Left hindlimb (tissue), 1 donor: ENCODE data around the gene SCIN.
"Not testable (repeated sequence)": the region's sequence is repeated elsewhere in the genome, so short reads cannot be mapped to it uniquely, and the experiment has no call there.

ENCODE experiments used
- DNase-seq: peaks from one replicate; pipeline ENCODE4 v3.0.0-alpha.2; 2018

SCIN gene

GRCh38 chr7:12570534-12571461 is at the start of gene SCIN:
Gene SCIN (plus strand): TSS chr7:12570720. CDS start chr7:12570787, 67 bp downstream.
- DNase-seq = peak; percentile 61

- DNase-seq = no peak
Observed at GRCh38 chr7:12524794-12525386, 45.6 kb upstream of the SCIN start.

GRCh38 chr7:12526693-12527092 is 43.8 kb upstream of the SCIN start:
- DNase-seq = not testable (repeated sequence)

GRCh38 chr7:12527670-12528069 is 42.9 kb upstream of the SCIN start:
- not testable (repeated sequence) for DNase-seq

GRCh38 chr7:12529971-12530710 is 40.4 kb upstream of the SCIN start:
- DNase-seq = no peak

GRCh38 chr7:12531784-12532183 is 38.7 kb upstream of the SCIN start:
- no peak for DNase-seq

GRCh38 chr7:12534046-12534445 is 36.5 kb upstream of the SCIN start:
- no peak for DNase-seq

GRCh38 chr7:12539681-12540080 is 30.8 kb upstream of the SCIN start:
- DNase-seq = no peak

- DNase-seq = no peak
Observed at GRCh38 chr7:12540850-12541249, 29.7 kb upstream of the SCIN start.

- DNase-seq = no peak
Observed at GRCh38 chr7:12543586-12543985, 26.9 kb upstream of the SCIN start.

- DNase-seq = no peak
Observed at GRCh38 chr7:12549106-12549505, 21.4 kb upstream of the SCIN start.

- no peak for DNase-seq
Observed at GRCh38 chr7:12550956-12551355, 19.6 kb upstream of the SCIN start.

GRCh38 chr7:12552876-12553275 is 17.6 kb upstream of the SCIN start:
- no peak for DNase-seq

GRCh38 chr7:12553416-12553815 is 17.1 kb upstream of the SCIN start:
- DNase-seq = no peak

- DNase-seq = no peak
Observed at GRCh38 chr7:12554351-12554750, 16.2 kb upstream of the SCIN start.

- DNase-seq = no peak
Observed at GRCh38 chr7:12554872-12555271, 15.6 kb upstream of the SCIN start.

GRCh38 chr7:12555695-12556094 is 14.8 kb upstream of the SCIN start:
- DNase-seq = not testable (repeated sequence)

- DNase-seq = not testable (repeated sequence)
Observed at GRCh38 chr7:12556139-12556792, 14.3 kb upstream of the SCIN start.

- DNase-seq = no peak
Observed at GRCh38 chr7:12557282-12557681, 13.2 kb upstream of the SCIN start.

GRCh38 chr7:12564996-12565764 is 5.3 kb upstream of the SCIN start:
- no peak for DNase-seq

- no peak for DNase-seq
Observed at GRCh38 chr7:12565873-12566272, 4.6 kb upstream of the SCIN start.

GRCh38 chr7:12567015-12567414 is 3.5 kb upstream of the SCIN start:
- DNase-seq = no peak
